GM12801 (cell line): Measurements from ENCODE around the gene TFRC.

ENCODE experiments used
- CTCF ChIP-seq: IDR thresholded peaks from one replicate; pipeline ENCODE4 v1.5.1; 2011; ENCODE audit warnings: control low read depth; ENCODE audit not compliant: insufficient read length; ENCODE audit errors: extremely low read depth

TFRC gene

GRCh38 chr3:196093317-196094111 lies 11.6 kb upstream of the TFRC start:
- TF ChIP-seq CTCF, result no peak

DNA sequence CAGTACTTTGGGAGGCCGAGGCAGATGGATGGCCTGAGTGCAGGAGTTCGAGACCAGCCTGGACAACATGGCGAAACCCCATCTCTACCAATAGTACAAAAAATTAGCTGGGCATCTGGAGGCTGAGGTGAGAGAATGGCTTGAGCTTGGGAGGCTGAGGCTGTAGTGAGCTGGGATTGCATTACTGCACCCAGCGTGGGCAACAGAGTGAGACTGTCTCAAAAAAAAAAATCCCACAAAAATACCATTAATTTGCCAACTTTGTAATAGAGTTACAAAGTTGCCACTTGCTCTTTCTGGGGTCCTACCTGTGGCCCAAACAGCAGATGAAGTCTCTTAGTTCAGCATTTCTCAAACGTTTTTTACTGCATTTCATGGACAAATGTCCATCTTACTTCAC lies 6.0 kb upstream of the TFRC start:
- no peak for TF ChIP-seq CTCF

DNA sequence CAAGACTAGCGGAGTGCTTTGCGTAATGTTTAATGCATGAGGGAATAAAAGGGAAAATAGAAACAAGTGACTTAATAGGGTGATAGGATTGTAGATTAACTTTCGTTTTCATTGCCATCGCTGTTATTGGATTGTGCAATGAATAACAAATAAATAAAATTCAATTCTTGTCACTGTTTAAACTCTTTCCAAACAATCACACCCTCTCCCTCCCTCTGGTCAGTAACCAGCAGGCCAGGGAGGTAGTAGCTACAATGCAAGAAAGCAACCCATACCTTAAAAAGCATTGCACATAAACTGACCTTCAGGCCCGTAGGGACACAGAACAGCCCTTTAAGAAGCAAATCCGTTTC lies 705 bp upstream of the TFRC start:
- no peak for TF ChIP-seq CTCF

DNA sequence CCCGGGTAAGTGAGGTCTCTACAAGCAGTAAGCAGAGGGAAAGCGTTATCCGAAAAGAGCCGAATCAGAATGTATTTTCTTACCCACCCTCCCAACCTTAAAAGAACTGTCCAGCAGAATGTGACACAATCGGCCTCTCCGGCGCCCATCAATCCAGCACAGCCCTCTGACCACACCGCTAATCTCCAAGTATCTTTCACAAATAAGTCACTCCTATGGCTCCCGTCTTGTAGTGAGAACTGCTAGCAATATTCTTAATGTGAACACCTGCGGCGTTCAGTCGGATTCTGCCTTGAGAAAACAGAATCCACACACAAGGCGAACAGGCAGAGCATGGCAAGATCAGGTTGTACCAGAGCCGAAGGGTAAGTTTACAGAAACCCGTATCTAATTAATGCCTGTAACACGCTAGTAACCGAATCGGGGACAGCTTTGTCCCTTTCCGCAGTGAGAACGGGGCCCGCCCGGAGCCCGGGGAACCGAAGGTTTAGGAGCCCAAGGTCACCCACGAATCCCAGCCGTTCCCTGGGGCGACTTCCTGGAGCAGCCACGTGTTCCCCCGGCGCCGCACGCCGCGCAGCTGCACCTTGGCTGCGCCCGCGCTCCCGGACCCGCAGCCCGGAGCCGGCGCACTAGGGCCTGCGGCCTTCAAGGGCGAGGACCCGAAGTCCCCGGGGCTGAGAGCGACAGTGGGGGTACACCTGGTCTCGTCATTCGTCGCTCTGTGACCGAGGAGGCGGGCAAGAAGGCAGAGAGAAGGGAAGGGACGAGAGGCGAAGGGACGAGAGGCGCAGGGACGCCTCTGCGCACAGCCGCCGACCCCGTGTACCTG lies 672 bp downstream of the TFRC start:
- no peak for TF ChIP-seq CTCF

GRCh38 chr3:196079682-196080081 lies 2.2 kb downstream of the TFRC start:
- TF ChIP-seq CTCF, result no peak

GRCh38 chr3:196075013-196075412 lies 6.9 kb downstream of the TFRC start:
- TF ChIP-seq CTCF, result no peak

DNA sequence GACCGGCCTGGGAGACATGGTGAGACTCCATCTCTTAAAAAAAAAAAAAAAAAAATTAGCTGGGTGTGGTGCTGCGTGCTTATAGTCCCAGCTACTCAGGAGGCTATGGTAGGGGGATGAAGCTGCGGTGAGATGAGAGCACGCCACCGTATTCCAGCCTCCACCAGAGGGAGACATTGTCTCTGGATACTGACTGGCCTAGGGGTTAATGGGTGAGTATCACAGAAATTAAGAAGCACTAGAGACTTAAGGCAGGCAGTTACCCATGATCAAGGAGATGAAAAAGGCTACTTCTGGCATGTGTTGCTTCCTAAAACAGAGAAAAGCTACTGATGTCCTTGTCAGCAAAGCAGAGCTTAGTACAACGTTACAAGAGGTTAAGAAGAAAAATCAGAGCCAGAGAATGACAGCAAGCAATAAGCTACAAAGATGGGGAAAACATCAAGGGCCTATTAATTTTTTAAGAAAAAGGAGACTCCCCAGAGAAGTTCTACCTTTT lies 8.6 kb downstream of the TFRC start:
- TF ChIP-seq CTCF, result no peak
